T-helper 2 cell (primary cell): ENCODE measurements around the gene HDDC3.

ENCODE experiments used
- DNase-seq, 5 experiments: peaks; one replicate each; pipeline versions ENCODE4 v3.0.0 to v3.0.0-alpha.2; 2012 to 2022
- total RNA-seq, 2 donors: gene quantifications; one replicate each; lab custom pipeline; 2026; lab: John Stamatoyannopoulos, UW

Gene HDDC3, protein sequence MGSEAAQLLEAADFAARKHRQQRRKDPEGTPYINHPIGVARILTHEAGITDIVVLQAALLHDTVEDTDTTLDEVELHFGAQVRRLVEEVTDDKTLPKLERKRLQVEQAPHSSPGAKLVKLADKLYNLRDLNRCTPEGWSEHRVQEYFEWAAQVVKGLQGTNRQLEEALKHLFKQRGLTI
- total RNA-seq = 8.1 to 17.0 reads per million in 2 donors

DNA sequence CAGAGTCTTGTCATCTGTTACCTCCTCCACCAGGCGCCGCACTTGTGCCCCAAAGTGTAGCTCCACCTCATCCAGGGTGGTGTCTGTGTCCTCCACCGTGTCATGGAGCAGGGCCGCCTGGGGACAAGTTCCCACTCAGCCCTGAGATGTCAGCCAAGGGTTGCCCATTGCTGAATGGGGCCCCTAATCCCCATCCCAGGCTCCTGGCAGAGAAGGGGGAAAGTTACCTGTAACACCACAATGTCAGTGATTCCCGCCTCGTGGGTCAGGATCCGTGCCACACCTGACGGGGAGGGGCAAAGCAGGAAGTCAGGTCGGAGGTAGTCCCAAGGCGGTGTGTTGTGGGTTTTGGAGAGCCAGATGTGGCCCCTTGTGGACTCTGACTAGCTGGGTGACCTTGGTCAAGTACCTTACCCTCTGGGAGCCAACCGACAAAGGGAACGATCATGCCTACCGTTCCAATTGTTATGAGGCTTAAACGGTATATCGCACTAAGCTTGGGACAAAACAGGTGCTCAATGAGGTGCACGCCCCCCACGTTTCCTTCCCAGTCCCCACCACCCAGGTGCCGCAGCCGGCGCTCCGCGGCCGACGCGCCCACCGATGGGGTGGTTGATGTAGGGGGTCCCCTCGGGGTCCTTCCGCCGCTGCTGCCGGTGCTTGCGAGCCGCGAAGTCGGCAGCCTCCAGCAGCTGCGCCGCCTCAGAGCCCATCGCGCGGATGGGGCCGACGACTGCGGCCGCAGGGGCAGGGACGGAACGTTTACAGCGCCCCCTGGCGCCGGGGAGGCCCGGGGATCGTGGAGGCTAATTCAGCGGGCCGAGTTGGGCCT lies at the start of gene HDDC3:
Gene HDDC3 (minus strand): TSS at position 722 of the 832 bp plus-strand sequence. CDS start 9 bp downstream, at position 713.
- peak; percentile 76 to 95 (median 84) for DNase-seq

DNA sequence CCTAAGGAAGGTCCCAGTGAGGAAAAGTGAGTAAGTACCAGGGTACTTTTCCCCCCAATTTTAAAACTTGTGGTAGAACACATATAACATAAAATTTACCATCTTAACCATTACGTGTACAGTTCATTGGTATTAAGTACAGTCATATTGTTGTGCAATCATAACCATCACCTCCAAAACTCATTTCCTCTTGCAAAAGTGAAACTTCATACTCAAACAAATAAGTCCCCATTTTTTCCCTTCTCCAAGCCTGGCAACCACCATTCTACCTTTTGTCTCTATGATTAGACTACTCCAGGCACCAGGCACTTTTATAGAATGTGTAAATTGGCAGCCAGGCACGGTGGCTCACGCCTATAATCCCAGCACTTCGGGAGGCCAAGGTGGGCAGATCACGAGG lies 49.8 kb upstream of the HDDC3 start:
- peak in 1 of 5 experiments; percentile 70 for DNase-seq

DNA sequence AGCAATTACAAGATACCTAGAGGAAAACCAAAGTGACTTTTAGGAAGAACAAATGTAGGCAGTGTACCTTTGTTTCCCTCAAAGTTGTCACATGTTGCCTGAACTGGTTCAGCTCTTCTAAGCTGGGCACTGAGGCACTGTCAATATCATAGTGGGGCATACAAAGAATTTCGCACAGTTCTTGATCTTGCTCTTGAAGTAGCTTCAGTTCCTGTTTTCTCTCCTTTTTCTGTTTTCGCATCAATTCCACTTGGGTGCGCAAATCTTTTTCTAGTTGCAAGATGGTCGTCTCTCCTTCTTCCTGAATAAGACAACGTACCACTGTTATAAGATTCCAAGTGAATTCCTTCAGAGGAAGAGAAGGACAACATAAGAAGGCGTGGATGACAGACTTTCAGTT lies 49.3 kb upstream of the HDDC3 start:
- no peak for DNase-seq

DNA sequence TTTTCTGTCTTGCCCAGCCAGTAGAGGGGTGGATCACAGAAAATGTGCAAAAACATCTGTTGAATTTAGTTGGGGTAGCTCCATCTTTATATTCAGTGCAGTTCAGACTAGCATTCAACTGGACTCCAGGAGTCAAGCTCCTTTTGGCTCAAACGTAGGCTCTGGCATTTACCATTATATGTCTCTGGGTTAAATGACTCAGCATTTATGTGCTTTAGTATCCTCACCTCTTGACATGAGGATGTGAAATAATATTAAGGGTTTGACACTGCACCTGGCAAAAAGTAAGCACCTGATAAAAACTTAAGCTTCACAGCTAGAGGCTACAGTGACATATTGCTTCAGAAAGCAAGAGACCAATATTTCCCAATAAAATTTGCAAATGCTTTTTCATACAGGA lies 47.2 kb upstream of the HDDC3 start:
- DNase-seq = no peak

DNA sequence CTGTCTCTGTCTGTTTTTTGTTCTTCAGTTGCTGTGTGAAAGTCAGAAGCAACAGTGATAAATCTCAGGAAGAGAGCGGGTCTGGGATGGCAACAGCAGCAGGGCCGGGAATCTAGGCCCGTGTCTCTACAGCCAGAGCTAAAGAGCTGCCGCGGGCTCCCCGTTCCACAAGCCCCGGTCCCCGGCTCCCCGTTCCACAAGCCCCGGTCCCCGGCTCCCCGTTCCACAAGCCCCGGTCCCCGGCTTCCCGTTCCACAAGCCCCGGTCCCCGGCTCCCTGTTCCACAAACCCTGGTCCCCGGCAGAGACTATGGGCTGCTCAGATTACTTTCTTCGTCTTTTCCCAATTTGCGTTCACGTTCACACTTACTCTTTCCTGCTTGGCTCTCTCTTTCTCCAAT lies 41.9 kb upstream of the HDDC3 start:
- no peak for DNase-seq

DNA sequence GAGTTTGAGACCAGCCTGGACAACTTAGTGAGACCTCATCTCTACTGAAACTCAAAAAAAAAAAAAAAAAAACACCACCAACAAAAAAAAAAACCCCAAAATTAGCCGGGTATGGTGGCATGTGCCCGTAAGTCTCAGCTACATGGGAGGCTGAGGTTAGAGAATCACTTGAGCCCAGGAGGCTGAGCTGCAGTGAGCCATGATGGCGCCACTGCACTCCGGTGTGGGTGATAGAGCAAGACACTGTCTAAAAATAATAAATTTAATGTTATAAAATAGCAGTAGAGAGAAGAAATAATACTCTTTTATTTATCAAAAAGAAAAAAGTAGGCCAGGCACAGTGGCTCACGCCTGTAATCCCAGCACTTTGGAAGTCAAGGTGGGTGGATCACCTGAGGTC lies 39.8 kb upstream of the HDDC3 start:
- DNase-seq = no peak

DNA sequence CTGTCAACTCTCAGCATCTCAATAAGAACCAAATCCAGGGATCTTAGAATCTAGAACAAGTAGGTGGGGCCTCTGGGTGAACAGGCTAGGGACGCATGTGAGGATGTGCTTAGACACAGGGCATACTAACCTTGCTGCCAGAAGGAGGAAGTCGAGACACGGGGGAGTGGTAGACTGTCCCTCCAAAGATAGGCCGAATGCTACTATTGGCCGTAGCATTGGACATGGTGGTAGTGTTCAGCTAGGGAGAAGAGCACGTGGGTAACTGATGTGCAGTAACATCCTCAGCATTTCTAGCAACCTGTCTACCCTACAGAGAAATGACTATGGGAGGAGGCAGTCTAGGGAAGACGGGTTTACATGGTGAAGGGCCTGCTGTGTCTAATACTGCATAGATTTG lies 37.9 kb upstream of the HDDC3 start:
- no peak for DNase-seq

DNA sequence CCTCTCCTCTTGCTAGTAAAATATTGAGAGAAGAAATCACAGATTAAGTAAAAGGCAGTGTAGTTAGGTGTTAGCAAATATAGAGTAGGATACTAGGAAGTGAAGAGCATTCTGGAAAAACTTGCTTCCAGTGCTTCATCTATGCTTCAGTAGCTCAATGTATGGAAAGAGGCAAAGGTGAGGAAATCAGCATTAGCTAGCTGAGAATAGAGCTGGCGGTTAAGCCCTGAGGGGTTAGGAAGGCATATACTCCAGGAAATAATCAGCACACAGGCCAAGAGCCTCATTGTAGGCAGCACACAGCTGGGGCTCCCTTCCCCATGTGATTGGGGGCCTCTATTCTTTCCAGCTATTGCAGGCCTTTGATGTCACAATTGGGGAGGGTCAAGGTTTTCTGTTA lies 36.1 kb upstream of the HDDC3 start:
- DNase-seq = no peak

DNA sequence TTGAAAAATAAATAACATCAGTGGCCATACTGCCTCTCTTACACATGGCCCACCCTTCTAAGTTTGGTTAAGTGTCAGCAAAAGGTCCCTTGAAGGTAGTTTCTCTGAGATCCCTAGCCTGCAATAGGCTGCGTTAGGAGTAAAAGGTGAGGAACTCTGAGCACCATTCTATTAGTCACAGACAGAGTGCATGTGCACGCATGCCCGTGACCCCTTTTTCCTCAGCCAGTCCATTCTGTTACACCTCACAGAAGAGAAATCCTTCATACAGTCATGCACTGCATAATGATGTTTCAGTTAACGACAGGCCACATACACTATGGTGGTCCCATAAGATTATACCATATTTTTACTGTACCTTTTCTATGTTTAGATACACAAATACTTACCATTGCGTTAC lies 34.9 kb upstream of the HDDC3 start:
- no peak for DNase-seq

DNA sequence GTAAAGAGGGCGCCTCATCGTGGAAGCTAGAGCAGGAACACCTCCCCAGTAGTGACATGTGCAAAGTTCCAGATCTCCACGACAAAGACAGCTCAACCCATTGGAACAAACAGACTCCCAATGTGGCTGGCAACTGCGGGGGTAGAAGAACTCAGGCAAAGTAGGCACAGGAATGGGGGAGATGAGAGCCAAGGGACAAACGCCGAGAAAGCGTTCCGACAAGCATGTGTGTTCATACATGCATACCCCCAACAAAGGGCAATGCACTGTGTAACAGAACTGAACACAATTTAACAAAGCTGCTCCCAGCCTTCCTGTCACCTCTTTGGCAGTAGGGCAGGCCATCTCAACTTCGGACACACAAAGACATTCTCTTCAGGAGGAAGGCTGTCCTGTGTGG lies 33.9 kb upstream of the HDDC3 start:
- no peak for DNase-seq

DNA sequence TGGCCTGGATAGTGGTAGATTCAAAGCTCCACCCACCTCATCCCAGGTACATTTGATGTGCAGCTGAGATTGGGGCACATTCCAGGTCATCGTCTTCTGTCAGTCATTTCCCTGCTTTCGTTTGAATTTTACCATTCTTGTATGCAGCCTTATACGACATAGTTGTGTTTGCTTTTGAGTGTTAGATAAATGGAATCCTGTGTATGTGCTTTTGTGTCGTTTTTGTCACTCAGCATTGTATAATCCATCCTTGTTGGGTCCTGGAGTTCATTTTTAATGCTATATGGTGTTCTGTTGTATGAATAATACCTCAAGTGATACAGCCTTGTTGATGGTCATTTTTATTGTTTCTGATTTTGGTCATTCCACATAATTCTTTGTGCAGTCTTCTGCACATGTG lies 29.7 kb upstream of the HDDC3 start:
- DNase-seq = no peak

DNA sequence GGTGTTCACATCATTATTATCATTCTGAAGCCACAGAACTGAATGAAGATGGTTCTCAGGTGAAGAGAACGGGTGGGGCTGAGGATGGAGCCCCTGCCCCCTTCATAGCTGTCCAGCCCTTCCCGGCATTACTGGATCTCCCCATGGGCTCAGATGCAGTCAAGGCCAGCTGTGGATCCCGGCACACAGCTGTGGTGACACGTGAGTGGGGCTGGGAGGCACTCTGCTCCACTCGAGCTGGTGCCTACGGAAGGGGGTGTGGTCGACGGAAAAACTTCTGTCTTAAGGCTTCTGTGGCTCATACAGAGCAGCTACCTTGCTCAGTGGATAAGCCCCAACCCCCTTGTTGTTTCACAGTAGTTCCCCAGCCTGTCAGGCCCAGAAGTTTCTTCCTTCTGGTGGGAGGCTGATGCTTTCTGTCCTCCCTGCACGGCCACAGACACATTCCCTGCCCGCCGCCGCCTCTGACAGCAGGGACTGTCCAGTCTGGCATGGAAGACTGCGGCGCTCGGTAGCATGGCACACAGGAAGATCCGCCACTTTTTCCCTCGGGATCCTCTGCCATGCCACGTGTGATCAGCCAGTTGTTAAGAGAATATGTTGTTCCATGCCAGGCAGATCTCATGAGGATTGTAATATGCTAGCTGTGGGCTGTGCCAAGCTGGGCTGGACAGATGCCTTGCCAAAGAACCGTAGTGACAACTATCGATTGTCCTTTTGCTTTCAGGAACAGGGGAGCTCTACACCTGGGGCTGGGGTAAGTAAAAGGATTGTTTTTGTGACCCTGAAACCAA lies 28.1 kb upstream of the HDDC3 start:
- DNase-seq = no peak

DNA sequence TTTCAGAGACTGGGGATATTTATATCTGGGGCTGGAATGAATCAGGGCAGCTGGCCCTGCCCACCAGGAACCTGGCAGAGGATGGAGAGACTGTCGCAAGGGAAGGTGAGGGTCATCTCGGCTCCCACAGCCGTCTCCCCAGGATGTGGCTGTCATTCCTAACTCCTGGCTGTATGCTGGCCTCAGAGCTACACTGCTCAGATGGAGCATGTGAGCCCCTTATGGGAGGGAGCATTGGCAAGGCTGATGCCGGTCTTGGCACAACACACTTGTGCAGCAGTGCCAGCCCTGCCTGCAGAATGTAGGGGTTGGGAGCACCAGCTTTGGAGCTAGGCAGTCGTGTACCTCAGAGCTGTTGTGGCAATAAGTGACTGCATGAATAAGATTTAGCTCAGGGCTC lies 27.5 kb upstream of the HDDC3 start:
- DNase-seq = no peak

DNA sequence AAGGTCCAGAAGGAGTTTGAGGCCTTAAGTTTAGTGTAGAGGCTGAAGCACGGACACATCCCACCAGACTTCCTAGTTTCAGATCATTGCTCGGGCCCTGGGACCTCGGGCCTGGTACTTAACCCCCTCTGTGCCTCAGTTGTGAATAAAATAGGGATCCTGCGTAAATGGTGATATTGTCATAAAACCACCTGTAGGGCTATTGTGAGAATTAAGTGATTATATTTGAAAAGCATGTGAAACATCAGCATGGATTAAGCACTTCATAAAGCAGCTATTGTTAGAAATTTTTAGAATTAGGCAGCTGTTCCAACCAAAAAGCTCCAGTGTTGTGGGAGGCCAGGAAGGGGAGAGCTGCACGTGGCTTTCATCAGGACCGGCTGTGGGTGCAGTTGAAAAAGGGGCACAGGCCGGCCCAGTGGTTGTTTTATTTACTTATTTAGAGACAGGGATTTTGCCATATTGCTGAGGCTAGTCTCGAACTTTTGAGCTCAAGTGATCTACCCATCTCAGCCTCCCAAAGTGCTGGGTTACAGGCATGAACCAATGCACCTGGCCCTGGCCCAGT lies 26.8 kb upstream of the HDDC3 start:
- no peak for DNase-seq

DNA sequence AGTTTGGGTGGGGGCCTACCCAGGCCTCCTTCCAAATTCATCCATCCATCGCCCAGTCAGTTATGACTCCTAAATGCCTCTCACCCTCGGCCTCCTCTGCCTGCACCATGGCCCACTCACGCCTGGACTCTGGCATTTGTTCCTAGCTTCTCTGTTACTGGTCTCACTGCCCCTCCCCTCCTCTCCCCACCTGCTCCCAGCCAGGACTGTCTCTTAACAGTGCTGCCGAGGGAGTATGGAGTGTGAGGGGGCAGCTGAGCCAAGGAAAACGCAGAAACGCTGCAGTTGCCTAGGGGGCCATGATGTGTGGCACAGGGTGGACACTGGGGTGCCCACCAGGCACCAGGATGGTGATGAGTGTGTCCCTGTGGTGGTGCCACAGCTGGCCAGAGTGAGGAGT lies 25.4 kb upstream of the HDDC3 start:
- DNase-seq = no peak

DNA sequence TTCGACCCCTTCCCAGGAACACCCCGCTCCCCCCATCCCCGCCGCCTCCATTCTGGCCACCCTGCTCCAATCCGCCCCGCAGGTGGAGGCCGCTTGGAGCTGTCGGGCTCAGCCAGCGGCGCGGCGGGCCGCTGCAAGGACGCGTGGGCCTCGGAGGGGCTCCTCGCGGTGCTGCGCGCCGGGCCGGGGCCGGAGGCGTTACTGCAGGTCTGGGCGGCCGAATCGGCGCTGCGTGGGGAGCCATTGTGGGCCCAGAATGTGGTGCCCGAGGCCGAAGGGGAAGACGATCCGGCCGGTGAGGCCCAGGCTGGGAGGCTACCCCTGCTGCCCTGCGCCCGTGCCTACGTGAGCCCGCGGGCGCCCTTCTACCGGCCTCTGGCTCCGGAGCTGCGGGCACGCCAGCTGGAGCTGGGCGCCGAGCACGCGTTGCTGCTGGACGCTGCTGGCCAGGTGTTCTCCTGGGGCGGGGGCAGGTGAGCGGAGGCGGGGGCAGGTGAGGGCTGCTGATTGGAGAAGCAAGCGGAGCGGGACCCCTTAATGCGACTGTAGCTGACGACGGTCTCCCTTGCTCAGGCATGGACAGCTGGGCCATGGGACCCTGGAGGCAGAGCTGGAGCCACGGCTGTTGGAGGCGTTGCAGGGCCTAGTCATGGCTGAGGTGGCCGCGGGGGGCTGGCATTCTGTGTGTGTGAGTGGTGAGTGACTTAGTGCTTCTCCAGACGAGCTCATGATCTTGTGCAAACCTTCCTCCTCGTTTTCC lies 24.9 kb upstream of the HDDC3 start:
- no peak for DNase-seq

DNA sequence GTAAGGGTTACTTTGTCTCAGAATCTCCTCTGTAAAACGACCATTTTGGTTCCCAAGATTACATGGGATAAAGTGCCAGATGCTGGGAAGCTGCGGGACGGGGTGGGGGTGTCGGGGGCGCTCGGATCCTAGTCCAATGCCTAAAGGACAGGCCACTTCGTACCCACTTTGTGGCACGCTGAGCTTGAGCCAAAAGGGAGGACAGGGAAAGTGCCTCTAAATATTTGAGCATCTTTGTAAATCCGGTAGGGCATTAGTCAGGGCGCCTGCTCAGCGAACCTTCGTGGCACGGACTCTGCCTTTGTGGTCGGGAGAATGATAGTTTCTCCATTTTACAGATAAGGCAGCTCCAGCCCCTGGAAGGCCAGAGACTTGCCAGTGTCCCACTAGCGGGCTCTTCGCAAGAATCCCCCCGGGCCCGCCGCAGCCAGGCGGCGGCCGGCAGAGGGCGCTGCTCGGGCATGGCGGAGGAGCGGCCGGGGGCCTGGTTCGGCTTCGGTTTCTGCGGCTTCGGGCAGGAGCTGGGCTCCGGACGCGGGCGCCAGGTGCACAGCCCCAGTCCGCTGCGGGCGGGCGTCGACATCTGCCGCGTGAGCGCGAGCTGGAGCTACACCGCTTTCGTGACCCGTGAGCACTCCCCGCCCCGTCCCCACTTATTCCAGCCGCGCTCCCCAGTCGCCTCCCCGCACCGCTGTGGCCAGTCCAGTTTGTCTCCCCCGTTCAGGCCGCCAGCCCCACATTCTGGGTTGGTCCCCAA lies 24.1 kb upstream of the HDDC3 start:
- peak; percentile 10 to 60 (median 55) for DNase-seq

DNA sequence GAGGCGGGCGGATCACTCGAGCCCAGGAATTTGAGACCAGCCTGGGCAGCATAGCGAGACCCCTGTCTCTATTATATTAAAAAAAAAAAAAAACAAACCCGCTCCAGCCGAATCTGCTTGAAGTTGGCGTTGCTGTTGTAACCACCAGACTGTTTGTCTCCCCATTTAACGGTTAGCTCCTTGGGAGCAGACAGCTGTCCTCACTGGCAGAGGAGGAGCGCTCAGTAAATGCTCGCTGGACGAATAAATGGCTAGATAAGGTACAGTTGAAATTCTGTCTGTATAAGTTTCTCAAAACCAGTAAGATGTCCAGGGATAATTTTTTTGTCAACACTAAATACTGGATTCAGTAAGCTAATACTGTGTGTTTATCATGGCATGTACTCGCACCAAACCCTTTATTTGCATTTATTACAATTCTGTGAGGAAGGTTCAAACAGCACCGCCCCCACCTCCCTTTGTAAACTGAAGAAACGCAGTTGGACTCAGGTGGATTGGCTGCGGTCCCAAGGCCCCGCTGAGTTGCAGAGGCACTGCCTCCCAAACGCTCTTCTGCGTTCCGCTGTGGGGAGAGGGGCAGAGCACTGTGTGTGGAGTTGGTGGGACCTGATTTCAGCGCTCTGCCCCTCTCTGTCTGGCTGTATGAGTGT lies 23.4 kb upstream of the HDDC3 start:
- DNase-seq = peak in 1 of 5 experiments; percentile 36

DNA sequence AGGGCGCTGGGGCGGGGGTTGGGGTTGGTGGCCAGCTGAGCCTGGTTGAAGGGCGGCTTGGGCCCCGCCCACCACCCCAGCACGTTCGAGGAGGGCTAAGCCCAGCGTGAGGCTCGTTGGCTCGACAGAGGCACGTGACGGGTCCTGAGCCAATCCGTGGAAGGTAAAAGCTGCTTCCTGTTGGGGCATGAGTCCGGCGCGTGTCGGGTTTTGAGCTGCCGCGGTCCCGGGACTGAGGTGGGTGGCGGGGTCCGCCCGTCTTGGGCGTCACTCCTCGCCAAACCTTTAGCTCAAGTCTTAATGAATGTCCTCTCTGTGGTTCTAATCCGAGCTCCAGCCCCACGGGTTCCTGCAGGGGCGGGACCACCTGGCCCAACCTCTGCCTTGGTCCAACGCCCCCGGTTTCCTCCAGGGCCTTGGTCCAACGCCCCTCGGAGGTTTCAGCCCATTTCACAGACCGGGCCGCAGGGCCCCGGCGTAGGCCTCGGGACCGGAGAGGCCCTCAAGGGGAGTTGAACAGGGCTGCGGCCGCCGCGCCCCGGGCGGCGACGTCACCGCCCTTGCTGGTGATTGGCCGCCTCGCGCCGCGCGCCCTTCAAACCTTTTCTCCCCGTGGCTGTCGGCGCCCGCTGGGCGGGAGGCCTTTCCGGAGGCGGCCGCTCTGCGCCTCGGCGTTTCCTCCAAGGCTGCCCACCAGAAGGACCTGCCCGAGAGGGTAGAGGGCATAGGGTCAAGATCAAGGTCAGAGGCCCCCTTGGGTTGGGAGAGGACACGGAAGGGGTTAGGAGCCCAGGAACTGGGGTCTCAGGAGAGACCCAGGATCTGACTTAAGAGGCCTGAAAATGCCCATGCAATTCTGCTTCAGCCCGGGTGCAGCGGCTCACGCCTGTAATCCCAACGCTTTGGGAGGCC lies 22.6 kb upstream of the HDDC3 start, which contains the start of gene RCCD1:
Gene RCCD1 (plus strand): TSS at position 173 of the 912 bp plus-strand sequence. CDS start 1,851 bp downstream, outside the sequence.
- peak; percentile 69 to 96 (median 82) for DNase-seq
